Activated naive CD4-positive, alpha-beta T cell treated with anti-CD3 and anti-CD28 coated beads, Interleukin-2, amount 50 U/mL, for 16 hours (primary cell): ENCODE measurements around the gene EIF2AK3.
"Not testable (repeated sequence)": the region's sequence is repeated elsewhere in the genome, so short reads cannot be mapped to it uniquely, and the experiment has no call there.

ENCODE experiments used
- DNase-seq: peaks from one replicate; pipeline ENCODE4 v3.0.0-alpha.2; 2020

EIF2AK3 gene

GRCh38 chr2:88591698-88592097 lies 35.6 kb downstream of the EIF2AK3 start:
- DNase-seq, result no peak

GRCh38 chr2:88590998-88591613 lies 36.2 kb downstream of the EIF2AK3 start:
- peak; percentile 14 for DNase-seq

- DNase-seq, result no peak
These were observed 41.3 kb downstream of the EIF2AK3 start for GRCh38 chr2:88585969-88586368.

GRCh38 chr2:88582030-88582429 lies 45.2 kb downstream of the EIF2AK3 start:
- no peak for DNase-seq

GRCh38 chr2:88580088-88580487 lies 47.2 kb downstream of the EIF2AK3 start:
- no peak for DNase-seq

GRCh38 chr2:88575630-88576029 lies 51.6 kb downstream of the EIF2AK3 start:
- no peak for DNase-seq

- DNase-seq, result no peak
These were observed 52.2 kb downstream of the EIF2AK3 start for GRCh38 chr2:88575051-88575450.

GRCh38 chr2:88574445-88574844 lies 52.8 kb downstream of the EIF2AK3 start:
- no peak for DNase-seq

GRCh38 chr2:88568179-88568578 lies 59.1 kb downstream of the EIF2AK3 start:
- DNase-seq, result no peak

GRCh38 chr2:88564402-88564801 lies 62.9 kb downstream of the EIF2AK3 start:
- DNase-seq, result no peak

GRCh38 chr2:88563129-88563528 lies 64.1 kb downstream of the EIF2AK3 start:
- DNase-seq, result no peak

GRCh38 chr2:88561646-88562388 lies 65.4 kb downstream of the EIF2AK3 start:
- DNase-seq, result no peak

GRCh38 chr2:88560619-88561307 lies 66.5 kb downstream of the EIF2AK3 start:
- no peak for DNase-seq

GRCh38 chr2:88557290-88557689 lies 70.0 kb downstream of the EIF2AK3 start:
- DNase-seq, result no peak

- no peak for DNase-seq
These were observed 71.2 kb downstream of the EIF2AK3 start for GRCh38 chr2:88556026-88556425.

- DNase-seq, result no peak
These were observed 73.1 kb downstream of the EIF2AK3 start for GRCh38 chr2:88554189-88554588.

- no peak for DNase-seq
These were observed 77.5 kb downstream of the EIF2AK3 start for GRCh38 chr2:88549616-88550292.

- DNase-seq, result not testable (repeated sequence)
These were observed 81.0 kb downstream of the EIF2AK3 start for GRCh38 chr2:88546291-88546690.

- DNase-seq, result no peak
These were observed 82.1 kb downstream of the EIF2AK3 start for GRCh38 chr2:88545118-88545517.

- no peak for DNase-seq
These were observed 83.7 kb downstream of the EIF2AK3 start for GRCh38 chr2:88543541-88544057.

GRCh38 chr2:88542668-88543067 lies 84.6 kb downstream of the EIF2AK3 start:
- no peak for DNase-seq

GRCh38 chr2:88540346-88540745 lies 86.9 kb downstream of the EIF2AK3 start:
- no peak for DNase-seq

- DNase-seq, result no peak
These were observed 88.8 kb downstream of the EIF2AK3 start for GRCh38 chr2:88538362-88538917.
